Activated CD4-positive, alpha-beta T cell treated with anti-CD3 and anti-CD28 coated beads for 24 hours (primary cell): ENCODE results near the gene PI4K2B.
"Not testable (repeated sequence)": the region's sequence is repeated elsewhere in the genome, so short reads cannot be mapped to it uniquely, and the experiment has no call there.

Experiments used
- DNase-seq, 2 donors: peaks; one replicate each; pipeline ENCODE4 v3.0.0-alpha.2; 2020; ENCODE audit warnings: low read depth in 2 of 2

The PI4K2B gene

GRCh38 chr4:25242195-25242594, 8.4 kb downstream of the PI4K2B start:
- not testable (repeated sequence) for DNase-seq

GRCh38 chr4:25245181-25245580, 11.3 kb downstream of the PI4K2B start:
- DNase-seq: no peak

DNA sequence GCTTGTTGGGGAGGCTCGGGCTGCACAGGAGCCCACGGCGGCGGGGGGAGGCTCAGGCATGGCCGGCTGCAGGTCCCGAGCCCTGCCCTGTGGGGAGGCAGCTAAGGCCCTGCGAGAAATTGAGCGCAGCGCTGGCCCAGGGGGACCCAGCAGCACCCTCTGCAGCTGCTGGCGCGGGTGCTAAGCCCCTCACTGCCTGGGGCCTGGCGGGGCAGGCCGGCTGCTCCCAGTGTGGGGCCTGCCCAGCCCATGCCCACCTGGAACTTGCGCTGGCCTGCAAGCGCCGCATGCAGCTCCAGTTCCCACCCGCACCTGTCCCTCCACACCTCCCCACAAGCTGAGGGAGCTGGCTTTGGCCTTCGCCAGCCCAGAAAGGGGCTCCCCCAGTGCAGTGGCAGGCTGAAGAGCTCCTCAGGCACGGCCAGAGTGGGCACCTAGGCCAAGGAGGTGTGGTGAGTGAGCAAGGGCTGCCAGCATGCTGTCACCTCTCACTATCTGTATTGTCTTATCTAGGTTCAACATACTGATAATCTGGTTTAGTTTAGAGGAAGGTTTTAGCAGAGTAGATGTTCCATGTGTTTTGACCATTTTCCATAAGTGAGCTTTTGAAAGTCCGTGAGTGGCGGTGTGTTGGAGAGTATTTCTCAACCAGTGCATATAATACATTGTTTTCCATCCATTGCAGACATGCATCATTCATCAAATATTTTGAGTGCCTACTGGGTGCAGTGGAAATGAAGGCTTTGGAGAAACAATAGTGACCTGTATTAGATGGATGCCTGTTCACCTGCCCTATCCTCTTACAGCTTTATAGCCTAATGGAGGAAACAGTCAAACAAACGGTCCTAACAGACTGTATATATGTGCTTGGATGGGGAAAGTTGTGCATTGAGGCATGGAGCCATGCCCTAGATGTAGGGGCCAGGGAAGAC, 13.1 kb downstream of the PI4K2B start:
- no peak for DNase-seq

DNA sequence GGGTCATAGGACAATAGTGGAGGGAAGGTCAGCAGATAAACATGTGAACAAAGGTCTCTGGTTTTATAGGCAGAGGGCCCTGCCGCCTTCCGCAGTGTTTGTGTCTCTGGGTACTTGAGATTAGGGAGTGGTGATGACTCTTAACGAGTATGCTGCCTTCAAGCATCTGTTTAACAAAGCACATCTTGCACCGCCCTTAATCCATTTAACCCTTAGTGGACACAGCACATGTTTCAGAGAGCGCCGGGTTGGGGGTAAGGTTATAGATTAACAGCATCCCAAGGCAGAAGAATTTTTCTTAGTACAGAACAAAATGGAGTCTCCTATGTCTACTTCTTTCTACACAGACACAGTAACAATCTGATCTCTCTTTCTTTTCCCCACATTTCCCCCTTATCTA, 15.0 kb downstream of the PI4K2B start:
- DNase-seq: not testable (repeated sequence)

DNA sequence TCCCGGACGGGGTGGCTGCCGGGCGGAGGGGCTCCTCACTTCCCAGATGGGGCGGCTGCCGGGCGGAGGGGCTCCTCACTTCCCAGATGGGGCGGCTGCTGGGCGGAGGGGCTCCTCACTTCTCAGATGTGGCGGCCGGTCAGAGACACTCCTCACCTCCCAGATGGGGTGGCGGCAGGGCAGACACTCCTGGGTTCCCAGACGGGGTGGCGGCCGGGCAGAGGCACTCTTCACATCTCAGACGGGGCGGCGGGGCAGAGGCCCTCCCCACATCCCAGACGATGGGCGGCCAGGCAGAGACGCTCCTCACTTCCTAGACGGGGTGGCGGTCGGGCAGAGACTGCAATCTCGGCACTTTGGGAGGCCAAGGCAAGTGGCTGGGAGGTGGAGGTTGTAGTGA, 15.7 kb downstream of the PI4K2B start:
- DNase-seq: not testable (repeated sequence)

DNA sequence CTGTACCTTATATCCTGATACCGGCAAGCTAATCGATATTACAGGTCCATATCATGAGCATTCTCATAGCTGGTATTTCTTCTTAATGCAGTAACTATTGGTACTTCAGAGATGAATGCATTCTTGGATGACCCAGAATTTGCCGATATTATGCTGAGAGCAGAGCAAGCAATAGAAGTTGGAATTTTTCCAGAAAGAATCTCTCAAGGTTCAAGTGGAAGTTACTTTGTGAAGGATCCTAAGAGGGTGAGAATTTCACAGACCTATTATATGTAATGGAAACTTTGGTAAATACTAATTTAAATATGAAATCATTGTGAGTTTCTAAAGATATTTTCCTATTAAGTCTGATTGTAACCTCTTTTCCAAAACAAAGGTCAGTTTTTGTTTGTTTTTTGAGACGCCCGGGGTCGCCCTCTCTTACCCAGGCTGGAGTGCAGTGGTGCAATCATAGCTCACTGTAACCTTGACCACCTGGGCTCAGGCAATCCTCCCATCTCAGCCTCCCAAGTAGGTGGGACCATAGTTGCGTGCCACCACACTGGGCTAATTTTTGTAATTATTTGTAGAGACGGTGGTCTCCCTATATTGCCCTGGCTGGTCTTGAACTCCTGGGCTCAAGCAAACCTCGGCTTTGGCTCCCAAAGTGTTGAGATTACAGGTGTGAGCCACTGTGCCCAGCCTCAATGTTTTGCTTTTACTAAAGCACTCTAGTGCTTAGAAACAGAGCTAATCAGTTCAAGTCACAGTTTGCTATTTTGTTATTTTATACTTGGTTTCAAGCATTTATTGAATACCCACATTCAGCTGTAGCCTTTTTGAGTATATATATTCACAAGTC, 18.6 kb downstream of the PI4K2B start:
- DNase-seq: no peak

GRCh38 chr4:25253071-25253445, 19.2 kb downstream of the PI4K2B start:
- DNase-seq: no peak

GRCh38 chr4:25253786-25254185, 20.0 kb downstream of the PI4K2B start:
- DNase-seq: not testable (repeated sequence)

- no peak for DNase-seq
Observed at GRCh38 chr4:25258980-25259578, 25.2 kb downstream of the PI4K2B start.

DNA sequence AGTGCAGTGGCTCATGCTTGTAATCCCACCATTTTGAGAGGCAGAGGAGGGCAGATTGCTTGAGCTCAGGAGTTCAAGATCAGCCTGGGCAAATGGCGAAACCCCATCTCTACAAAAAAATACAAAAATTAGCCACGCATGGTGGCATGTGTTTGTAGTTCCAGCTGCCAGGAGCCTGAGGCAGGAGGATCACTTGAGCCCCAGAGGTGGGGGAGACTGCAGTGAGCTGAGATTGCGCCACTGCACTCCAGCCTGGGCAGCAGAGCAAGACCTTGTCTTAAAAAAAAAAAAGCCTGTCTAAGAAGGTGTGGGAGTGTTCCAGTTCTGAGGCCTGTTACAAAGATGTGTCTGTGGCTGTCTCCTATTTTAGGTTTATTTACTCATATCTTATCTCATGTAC, 38.0 kb downstream of the PI4K2B start:
- no peak for DNase-seq

DNA sequence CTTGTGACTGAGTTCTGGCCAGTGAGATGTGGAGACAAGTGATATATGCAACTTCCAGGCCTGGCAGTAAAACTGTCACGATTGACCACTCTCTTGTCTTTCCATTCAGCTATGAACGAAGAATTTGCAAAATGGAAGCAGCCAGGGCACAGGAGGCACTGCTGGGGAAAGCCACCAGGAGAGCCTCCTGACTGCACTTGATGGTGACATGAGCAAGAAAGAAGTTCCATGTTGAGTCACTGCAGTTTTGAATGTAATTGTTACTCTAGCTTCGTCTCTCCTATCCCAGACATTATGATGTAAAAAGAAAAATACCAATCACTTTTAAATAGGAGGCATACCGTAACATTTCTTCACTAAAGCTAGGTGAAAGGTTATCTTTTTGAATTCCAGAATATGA, 46.4 kb downstream of the PI4K2B start:
- no peak for DNase-seq

DNA sequence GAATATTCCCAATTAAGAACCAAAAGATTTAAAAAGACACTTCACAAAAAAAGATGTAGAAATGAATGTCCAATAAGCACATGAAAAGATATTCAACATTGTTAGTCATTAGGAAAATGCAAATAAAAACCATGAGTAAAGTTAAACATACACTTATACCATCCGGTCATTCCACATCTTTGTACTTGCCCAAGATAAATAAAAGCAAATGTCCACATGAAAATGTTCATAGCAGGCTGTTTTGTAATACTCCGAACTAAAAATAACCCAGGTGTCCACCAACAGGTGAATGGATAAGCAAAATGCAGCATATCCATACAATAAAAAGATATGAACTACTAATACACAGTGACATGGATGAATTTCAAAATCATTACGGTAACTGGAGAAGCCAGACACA, 50.1 kb downstream of the PI4K2B start:
- DNase-seq: no peak

- no peak for DNase-seq
Observed at GRCh38 chr4:25284466-25284865, 50.6 kb downstream of the PI4K2B start.

- DNase-seq: no peak
Observed at GRCh38 chr4:25290490-25291067, 56.7 kb downstream of the PI4K2B start.

GRCh38 chr4:25291158-25291733, 57.4 kb downstream of the PI4K2B start:
- no peak for DNase-seq

DNA sequence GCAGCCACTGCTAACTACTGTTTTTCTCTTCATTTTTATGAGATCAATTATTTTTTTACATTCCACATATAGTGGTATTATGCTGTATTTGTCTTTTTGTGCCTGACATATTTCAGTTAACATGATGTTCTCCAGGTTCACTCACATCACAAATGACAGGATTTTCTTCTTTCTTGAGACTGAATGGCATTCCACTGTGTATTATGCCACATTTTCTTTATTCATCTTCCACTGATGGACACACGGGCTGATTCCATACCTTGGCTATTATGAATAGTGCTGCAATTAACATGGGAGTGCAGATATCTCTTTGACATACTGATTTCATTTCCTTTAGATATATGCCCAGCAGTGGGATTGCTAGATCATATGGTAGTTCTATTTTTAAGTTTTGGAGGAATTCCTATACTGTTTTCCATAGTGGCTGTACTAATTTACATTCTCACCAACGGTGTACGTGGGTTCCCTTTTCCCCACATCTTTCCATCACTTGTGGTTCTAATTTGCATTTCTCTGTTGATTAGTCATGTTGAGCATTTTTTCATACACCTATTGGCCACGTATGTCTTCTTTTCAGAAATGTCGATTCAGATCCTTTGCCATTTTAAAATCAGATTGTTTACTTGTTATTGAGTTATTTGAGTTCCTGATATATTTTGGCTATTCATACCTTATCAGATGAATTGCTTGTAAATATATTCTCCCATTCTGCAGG, 63.9 kb downstream of the PI4K2B start:
- DNase-seq: no peak

- no peak for DNase-seq
Observed at GRCh38 chr4:25299476-25300203, 65.8 kb downstream of the PI4K2B start.

DNA sequence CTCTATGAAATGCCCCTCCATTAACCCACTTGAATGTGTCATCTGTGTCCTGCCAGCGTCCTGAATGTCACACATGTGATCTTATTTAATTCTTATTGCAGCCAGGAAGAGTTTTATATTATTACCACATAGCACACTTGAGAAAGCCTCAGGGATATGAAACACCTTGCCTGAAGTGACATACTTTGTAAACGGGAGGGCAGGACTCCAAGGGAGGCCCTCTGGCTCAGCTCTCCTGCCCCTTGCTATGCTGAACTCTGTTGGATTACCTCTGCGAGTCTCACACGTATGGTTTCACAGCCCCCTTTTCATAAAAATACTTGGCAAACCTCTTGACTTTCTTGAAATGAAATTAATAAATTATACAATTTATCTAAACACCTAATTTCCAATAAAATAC, 67.6 kb downstream of the PI4K2B start:
- no peak for DNase-seq

- no peak for DNase-seq
Observed at GRCh38 chr4:25302626-25303025, 68.8 kb downstream of the PI4K2B start.

GRCh38 chr4:25303578-25303977, 69.7 kb downstream of the PI4K2B start:
- DNase-seq: no peak
